ENCODE results near the gene BCAR3.

The BCAR3 gene

DNA sequence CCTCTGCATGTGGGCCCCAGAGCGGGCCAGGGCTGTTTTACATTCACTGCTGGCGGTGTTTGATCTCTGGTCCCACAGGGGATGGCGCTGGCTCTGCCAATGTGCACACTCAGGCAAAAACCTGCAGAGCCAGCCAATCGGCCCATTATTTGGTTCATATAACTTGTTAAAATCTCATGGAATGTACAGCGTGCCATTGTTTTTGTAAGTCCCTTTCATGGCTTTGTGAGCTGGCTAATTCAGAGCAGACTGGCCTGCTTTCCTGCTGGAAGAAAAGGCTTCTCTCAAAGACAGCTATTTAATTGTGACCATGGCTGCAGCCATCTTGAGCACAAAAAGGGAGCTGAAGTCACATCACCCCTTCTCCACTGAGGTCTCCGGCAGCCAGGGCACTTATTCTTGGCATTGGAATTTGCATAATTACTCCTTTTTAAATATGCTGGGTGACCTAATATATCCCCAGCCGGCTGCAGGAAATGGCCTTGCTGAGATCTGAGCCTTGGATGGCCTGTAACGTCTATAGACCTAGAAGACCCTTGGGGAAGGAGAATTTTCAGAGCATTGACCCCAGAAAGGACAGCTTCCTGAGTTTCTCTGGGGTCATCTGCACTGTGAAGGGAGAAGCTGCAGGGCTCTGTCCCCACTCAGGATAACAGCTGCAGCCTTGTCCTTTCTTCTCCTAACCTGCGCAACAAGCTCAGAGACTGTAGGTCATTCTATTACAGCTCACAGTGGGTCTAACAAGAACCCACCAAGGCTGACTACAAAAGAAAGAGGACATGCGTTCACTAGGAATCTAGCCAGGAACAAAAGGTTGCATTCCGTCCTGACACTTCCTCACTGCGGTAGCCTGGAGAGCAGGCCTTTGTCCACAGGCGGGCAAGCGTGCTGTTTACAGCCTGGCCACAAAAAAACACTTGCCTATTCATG is 45.8 kb downstream of the BCAR3 start:
- no peak for DNase-seq

DNA sequence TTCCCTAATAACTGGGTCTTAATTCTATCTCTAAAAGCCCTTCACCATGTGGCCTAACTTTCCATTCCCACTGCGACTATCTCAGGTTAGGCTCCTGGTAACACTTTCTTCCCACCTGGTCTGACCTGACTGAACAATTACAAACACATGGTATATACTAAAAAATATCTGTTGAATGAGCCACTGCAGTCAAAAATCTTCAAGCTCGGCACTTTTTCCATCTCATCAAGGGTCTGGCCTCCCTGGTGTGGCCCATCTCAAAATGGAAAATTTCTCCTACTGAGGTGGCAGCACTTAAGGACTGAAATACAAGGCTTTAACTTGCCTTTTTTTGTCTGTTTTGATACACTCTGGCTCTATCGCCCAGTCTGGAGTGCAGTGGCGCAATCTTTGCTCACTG is 48.3 kb downstream of the BCAR3 start:
- no peak for DNase-seq

DNA sequence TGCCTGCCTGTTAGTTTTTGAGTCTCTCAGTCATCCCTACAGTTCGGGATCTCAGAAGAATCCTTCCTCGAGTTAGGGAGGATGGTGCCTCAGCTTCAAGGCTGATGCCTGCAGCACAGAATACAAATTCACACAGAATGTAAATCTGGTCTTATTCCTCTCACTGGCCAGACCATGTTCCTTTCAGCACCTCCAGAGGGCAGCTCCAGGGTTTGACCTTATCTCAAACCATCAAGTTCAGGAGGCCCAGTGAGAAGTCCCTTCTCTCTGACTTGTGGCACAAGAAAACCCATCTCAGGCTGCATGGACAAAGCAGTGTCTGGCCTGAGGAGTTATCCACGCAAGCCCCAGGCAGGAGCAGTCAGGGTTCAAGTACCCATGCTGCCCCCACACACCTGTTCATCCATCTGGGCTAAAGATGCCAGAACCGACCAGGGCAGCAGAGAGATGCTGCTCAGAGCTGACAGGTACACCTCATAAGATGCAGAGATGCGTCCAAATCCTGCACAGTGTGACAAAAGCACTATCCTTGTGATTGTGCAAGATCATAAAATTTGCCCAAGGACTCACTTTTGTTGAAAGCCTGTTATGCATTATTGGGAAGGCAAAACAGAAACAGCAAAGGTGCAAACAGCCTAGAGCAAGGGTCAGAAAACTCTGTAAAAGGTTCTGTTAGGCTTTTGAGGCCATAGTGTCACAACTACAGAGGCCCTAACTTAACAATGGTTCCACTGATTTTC is 49.8 kb downstream of the BCAR3 start:
- DNase-seq: peak; percentile 67

DNA sequence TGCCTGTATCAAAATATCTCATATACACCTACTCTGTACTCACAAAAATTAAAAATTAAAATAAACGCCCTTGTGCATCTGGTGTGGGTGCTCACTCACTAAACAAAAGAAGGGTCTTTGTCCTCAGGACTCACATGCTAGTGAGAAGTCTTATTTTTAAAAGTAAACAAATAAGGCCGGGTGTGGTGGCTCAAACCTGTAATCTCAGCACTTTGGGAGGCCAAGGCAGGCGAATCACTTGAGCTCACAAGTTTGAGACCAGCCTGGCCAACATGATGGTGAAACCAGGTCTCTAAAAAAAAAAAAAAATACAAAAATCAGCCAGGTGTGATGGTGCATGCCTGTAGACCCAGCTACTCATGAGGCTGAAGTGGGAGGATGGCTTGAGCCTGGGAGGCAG is 51.5 kb downstream of the BCAR3 start:
- DNase-seq: no peak

DNA sequence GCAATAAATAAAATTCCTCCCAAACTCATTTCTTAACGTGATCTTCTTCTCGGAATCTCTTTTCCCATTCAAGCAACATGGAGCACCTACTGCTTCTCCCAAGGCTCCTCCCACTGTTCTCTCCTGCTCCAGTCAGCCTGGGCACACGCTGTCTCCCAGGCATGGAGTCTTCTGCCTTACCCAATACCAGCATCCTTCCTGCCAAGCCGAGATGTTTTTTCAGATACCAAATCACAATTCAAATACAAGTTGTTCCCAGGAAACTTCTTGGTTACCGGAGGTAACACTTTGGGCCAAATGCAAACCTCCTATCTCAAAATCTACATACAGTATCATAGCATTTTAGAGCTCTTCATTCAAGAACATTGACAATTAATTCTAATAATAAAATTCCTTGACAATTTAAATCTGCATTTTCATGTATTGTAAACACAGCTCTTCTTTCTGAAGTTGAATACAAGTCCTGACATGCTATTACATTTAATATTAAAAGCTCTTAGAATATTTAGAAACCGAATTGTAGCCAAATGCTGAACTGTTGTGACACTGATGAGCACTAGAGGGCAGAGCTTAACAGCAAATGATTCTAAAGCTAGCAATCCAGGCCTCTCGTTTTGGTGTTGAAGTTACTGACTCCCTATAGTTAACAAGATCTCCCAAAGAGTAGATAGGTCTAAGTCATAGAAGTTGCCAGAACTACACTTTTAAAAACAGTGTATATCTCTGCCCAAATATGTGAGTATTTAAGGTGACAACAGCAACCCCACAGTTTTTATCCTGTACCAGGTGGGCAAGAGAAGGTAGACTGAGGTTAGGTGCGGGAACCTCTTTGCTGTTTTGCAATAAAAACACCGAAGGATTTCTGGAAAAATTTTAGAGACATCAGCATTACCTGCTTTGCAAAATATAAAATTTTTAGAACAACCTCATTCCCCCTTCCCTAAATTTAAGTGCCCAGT is 52.3 kb downstream of the BCAR3 start:
- DNase-seq: peak; percentile 92

DNA sequence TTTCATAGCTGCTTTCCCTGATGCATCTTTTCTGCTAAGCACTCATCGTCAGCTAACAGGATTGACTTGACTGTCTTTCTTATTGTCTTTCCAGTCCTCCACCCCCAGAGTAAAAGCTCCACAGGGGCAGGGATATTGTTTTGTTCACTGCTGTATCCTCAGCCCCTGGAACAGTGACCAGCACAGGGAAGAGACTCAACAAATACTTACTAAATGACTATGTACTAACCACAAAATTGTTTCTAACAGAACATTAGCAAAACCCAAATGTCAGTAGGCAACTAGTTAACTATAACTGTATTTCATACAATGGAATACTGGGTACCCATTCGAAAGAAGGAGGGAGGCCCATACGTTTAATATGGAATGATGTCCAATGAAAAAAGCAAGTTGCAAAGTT is 53.0 kb downstream of the BCAR3 start:
- DNase-seq: no peak

DNA sequence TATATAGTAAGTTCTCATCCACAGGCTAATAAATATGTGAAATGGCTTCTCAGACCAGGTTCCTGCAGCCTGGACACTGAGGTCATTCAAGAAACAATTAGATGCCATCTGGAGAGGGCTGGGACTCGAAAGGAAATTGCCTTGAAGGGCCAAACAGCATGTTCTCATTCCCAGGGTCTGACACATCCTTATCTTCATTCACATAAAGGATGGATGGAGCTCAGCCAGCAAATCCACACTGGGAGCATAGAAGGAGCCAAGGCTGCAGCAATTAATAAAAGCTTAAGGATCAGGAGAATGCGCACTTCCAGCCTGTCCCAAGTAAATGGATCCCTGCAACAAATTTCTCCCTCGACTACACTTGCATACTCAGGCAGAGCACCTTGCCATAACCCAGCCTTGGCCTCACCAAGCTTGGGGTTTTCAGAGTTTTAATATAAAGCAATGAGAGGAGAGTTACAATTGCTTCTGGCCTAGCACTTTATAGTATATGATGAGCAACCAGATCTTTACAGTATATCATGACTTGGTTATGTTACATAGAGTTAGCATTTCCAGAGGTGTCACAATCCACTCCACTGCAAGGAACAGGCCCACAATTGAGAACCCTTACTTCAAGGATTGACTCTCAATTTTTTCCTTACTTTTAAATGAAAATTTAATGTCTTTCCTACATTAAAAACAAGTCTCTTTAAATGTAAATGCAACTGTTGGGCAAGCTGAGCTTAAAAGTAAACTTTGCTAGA is 55.9 kb downstream of the BCAR3 start:
- no peak for DNase-seq

DNA sequence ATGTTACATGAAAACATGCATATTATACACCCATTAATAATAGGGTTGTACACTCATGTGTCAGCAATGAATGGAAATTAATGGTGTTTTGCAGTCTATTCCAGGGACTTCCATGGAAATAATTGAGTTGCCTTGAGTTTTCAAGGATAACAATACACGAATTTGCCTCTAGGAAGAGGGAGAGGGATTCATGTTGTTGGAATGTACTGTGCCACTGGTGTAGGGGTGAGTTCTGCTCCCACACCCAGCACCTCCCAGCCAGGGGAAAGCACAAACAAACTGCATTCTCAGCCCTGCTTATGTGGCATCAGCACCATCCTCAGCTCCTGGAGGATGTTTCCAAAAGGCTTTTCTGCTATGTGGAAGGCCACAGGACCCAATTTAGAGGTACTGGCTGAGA is 57.8 kb downstream of the BCAR3 start:
- no peak for DNase-seq

DNA sequence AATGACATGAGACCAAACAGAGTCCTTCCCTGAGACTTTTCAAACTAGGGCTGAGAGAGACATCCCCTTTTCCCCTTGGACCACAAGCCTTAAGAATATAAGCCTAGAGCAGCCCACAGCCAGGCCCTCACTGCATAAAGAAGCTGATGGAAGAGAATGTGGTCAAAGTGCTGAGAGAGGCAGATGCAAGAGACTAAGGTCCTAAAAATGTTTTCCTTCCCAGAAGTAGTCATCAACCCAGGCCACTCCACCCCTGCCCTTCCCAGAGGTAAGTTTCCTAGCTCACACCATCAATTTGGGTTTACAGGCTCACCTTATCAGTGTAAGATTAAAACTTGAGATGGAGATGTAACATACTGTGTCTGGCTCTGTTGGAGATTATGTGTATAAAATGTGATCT is 58.2 kb downstream of the BCAR3 start:
- DNase-seq: no peak

DNA sequence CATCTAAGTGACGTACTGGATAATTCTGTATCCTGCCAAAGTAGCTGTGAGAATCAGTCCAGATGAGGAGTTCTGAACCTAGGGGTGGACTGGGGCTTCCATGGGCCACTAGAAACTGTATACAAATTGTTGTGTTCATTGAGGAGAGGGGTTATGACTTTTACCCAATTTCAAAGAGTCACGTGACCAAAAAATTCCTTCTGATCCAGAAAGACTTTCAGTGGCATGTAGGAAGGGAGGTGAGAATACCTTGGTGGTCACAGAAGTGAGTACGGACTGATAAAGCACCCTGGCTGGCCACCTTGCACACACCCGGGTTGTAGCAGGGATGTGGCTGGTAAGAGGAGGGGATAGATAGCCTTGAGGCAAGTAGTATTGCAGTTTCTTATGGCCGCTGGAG is 60.4 kb downstream of the BCAR3 start:
- no peak for DNase-seq

DNA sequence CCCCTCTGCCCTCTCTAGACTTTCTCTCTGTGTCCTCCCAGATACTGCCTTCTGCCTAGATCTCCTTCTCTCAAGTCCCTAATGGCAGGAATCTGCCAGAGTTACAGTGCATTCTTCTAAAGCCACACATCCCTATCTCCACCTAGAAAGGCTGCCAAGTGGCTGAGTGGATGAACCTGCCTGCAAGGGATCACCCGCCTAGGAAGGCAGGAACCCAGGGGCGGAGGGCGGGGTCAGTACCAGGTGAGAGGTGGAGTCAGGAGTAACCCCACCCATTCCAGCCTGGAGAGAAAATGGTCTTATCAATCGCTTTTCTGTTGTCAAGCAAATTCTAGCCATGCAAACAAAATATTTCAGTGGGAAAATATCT is 60.8 kb downstream of the BCAR3 start:
- DNase-seq: no peak

DNA sequence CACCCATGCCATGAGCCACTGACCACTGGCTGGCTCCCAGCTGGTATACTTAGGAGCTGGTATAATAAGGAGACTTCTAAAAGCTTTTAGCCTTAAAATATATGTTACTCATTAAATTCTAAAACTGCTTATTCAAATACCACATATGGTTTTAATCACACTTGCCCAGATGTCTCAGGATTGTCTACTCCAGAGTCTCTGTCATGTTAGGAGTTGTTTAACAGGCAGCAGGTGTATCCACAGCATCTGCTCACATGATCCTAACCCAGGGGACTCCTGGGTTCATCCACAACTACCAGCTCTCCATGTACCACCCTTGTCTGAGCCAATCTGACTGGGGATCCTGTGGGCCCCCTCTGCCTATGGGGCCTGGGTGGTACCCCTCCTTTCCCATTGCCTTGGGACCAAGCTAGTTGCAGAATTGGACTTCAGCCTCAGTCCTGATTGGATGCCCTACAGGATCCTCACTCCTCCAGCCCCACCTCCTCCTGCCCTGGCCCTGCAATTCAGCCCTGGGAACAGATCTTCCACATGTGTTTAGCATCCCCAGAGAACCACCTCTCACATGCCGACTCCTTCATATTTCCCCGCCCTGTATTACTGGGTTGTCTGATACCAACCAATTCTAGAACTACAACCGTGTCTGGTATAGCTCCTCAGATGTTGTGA is 61.3 kb downstream of the BCAR3 start:
- DNase-seq: no peak

DNA sequence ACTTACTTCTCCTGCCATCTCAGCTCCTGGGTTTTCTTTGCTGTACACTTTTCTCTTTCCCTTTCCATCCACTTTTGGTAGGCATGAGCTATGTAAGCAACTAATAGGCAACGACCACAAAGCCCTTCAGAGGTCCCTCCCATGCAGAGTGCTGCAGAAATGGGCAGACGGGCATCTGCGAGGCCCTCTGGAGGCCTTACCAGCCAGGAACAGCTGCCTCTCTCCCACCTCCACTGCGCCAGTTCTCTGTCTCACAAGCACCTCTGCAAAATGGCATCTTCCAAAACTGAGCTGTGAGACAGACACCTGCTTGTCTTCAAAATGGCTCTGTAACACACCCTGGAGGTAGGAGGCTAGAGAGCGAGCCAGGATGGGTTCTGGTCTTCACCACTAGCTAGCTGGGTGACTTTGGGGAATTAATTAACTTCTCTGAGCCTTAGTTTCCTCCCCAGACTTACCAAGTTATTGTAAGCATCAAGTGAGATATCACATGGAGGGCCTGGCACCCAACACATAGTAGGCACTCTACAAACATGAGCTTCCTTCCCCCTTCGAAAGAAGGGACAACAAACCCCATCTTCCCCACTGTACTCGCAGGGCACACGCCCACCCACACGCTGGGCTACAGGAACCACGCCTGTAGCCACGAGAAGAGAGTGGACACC is 62.0 kb downstream of the BCAR3 start:
- peak; percentile 65 for DNase-seq

DNA sequence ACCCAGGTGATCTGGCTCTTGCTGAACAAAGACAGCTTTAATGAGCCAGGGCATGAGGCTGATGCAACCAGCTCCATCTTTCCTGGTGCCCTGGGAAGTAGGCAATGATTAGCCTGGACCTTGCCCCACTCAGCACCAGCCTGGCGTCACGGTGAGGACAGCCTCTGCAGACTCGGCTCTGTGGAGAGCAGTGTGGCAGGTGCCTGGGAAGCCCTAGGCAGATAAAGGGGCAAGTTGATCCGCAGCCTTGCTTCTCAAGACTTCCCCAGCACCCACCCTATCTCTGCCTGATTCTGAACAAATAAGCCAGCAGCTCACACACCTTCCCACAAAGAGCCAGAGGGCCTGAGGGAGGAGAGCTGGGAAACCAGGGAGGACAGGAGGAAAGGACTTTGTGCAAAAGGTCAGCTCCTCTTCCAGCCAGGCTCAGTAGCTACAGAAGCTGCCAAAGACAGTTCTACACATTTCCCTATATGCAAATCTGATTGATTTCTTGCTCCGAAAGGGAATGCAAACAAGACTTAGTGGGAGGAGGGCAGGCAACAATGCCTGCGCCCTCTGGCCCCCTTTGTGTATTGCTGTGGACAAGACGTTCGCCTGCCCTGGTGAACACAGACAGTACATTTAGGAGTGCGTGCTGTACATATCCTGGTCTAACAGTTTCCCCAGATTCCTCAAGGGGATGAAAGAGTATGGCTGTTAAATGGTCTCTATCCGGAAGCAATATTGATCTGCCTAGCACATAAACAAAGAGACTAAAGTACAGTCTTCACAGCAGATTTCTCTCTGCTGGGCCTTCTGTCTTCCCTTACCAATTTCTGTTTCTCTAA is 63.8 kb downstream of the BCAR3 start:
- no peak for DNase-seq

DNA sequence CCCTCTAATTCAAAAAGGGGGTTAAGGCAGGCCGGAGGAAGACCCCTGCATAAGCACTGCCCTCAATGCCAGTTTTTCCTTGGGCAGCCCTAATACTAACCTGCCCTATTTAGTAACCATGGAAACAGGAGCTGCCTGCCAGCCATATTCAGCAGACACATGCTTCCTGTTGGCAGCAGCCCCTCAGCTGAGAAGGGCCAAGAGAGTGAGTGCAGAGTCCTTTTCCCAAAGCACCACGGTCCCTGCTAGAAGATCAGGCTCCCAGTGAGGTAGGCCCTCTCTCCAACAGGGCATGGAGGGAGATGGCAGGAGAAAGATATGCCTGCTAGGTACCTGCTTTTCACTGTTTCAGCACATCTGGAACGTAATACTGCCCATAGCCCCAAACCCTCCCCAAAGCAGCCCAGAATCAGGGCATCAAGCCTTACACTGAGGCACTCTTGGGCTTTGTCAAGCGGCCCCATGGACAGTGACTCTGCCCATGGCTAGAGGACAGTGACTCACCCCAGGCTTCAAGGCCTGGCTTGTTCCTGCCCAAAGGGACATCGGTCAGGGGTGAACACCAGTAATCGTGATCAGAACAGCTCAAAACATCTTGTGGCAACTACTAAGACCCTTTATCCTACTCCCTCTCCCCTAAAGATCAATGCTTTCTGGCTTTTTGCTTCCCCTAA is 64.5 kb downstream of the BCAR3 start:
- no peak for DNase-seq

DNA sequence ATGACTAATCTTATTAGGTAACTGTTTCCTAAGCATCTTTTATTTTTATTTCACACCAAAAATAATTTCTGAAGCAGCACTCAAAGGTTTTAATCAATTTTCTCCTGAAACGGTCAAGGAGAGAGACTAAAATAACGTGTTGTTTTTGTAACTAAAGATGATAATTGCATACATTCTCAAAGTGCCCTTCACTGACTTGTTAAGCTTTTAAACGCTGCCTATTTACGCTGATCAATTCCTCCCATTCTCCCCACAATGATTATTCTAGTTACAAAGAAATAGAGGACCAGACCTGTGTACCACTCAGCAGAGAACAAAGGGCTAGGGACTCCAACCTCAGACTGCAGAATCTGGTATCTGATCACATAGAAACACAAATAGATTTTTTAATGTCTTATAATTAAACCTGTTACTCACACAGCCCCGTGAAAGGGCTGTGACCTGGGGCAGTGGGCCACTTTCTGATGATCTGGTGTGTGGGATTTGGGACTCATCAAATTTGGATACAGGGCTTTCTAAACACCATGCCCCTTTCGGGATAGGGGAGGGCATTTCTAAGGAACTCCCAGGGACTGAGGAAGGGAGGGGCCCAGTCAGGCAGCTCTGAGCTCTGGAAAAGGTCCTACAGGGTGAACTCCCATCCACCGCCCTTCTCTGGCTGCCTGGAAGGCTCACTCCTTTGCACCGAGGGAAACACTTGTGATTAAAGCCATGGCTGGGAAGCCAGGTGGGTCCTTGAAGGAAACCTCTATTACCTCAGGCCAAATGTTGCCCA is 65.2 kb downstream of the BCAR3 start:
- no peak for DNase-seq

DNA sequence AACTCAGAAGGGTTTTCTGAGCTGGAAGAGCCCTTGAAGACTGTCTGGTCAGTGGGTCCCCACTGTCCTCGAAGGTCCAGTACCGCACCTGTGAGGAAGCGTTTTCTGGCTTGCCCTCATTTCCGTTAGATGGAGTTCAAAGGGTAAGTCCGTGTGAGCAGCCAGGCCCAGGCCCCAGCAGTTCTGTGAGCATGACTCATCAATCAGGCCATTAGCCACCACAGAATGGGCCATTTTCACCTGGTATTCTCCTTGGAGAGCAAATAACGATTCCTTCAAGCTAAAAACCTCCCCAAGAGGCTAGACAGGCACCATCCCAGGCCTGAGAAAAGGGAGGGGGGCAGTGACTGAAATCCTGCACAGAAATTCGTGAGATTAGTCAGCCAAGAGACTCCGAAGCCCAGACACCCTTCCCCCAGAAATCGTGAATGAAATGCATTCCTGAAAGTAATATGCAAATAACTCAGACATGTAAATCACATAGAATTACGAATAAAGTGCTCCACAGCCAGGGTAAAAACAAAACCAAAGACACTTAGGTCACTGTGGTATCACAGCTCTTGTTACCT is 66.0 kb downstream of the BCAR3 start:
- DNase-seq: no peak

DNA sequence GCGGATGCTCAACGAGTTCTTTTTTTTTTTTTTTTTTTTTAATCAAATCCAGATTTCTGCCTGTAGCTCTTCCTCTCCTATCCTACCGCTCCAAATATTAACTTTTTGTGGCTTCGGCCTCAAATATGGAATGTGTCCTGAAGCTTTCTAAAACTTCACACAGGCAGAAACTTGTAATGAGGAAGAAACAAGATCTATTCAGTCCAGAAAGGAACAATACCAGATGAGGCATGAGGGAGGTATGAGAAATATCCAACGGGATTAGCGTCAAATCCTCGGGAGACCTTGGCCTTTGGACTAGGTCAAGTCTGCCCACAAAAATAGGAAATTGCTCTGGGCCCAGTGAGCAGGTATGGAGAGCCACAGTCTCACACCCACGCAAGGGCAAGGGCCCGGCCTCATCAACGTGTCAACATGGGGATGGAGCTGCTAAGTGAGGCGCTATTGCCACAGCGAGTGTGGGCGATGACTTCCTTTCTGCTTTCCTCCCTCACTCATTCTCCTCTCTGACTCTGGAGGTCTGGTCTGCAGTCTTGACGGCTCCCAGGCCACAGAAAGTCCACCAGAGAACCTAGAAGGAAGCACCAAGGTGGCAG is 66.6 kb downstream of the BCAR3 start:
- DNase-seq: no peak

Measured in hematopoietic multipotent progenitor cell treated with erythropoietin and hydrocortisone succinate and interleukin-3 and kit ligand, for 6 days (in vitro differentiated cells).